ENCODE measurements around the gene MTOR. TPM values are rescaled to one million over a fixed set of nuclear protein-coding genes. Genes with fewer than 3 reads are reported as not detected.

Gene MTOR
- total RNA-seq, 1 donor from 2014 or later = 33.2 TPM

- ATAC-seq (no peak), DNase-seq (ENCODE audit: low spot score) (no peak)
Observed at GRCh38 chr1:11280719-11281376, 18.5 kb upstream of the MTOR start.

DNA sequence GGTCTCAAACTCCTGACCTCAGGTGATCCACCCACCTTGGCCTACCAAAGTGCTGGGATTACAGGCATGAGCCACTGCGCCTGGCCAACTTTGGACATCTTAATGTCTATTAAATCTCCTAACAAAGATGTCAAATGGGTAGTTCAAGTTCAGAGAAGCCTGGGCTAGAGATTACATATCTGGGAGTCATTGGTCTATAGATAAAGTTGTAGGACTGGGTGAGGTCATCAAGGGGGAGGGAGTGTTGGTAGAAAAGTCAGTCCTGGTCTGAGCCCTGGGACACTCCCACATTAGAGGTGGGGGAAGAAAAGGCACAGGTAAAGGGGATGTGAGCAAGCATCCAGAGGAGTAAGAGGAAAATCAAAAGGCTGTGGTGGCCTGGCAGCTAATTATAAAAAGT lies 17.3 kb upstream of the MTOR start:
- ATAC-seq (no peak), DNase-seq (ENCODE audit: low spot score) (no peak)

GRCh38 chr1:11279152-11279551 lies 16.8 kb upstream of the MTOR start:
- ATAC-seq (no peak), DNase-seq (ENCODE audit: low spot score) (no peak)

DNA sequence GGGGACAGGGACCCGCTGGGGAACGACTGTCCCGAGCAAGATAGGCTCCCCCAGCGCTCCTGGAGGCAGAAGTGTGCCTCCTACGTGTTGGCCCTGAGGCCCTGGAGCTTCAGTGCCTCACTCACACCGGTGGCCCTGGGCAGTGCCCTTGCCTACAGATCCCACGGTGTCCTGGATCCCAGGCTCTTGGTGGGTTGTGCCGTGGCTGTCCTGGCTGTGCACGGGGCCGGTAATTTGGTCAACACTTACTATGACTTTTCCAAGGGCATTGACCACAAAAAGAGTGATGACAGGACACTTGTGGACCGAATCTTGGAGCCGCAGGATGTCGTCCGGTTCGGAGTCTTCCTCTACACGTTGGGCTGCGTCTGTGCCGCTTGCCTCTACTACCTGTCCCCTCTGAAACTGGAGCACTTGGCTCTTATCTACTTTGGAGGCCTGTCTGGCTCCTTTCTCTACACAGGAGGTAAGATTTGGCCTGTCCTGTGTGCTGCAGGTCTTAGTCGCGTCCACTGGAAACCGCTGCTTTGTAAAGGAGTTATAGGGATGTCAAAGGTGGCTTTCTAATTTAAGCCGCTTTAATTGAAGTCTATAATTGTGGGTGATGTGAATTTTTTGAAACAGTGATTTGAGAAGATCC lies 11.4 kb upstream of the MTOR start:
- ATAC-seq = peak; percentile 41

GRCh38 chr1:11272832-11273594 lies 10.7 kb upstream of the MTOR start, which contains the start of gene UBIAD1:
Gene UBIAD1, plus strand, starts transcription at chr1:11273198. Its CDS starts 334 bp downstream, at chr1:11273532.
- peak; percentile 84 for DNase-seq (ENCODE audit: low spot score)
- peak; percentile 90 for ATAC-seq

More for the DNA sequence above, 11.4 kb upstream of the MTOR start:
- DNase-seq (ENCODE audit: low spot score) = no peak

DNA sequence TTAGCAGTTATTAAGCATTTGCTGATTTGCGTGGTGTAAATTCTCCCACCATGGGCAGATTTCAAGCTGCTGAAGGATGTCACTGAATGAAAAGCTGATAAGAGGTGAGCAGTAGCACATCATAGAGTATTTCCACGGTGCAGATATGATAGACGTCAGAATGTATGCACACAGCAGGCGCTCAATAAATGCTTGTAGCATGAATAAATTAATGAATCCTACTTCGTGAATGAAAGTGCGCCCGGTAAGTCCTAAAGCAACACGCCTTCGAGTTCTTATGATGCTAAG lies 10.1 kb upstream of the MTOR start:
- no peak for ATAC-seq

DNA sequence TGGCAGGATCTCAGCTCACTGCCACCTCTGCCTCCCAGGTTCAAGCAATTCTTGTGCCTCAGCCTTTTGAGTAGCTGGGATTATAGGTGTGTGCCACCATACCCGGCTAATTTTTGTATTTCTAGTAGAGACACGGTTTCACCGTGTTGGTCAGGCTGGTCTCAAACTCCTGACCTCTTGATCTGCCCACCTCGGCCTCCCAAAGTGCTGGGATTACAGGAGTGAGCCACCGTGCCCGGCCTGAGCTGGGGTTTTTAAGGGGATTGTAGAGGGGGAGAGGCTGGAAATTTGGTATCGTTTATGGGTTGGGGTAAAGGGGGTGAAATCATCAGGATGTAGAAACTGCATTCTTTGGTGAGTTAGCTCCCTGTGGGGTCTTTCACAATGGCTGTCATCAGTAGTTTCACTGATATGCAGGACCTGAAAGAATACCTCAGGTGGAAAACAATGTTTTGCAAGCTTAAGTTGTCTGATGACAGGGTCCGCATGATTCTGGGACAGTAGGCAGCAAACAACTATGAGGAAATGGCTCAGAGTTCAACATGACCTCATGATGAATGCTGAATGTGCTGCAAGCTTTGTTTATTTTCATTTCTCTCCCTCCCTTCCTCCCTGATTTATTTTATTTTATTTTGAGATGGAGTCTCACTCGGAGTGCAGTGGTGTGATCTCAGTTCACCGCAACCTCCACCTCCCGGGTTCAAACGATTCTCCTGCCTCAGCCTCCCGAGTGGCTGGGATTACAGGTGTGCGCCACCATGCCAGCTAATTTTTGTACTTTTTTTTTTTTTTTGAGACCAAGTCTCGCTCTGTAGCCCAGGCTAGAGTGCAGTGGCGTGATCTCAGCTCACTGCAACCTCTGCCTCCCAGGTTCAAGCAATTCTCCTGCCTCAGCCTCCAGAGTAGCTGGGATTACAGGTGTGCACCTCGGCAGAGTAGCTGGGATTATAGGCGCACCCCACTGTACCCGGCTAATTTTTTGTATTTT lies 5.3 kb upstream of the MTOR start:
- ATAC-seq (peak; percentile 80), DNase-seq (ENCODE audit: low spot score) (peak; percentile 64)

More for the DNA sequence above, 10.1 kb upstream of the MTOR start:
- no peak for DNase-seq (ENCODE audit: low spot score)

- ATAC-seq (no peak), DNase-seq (ENCODE audit: low spot score) (no peak)
Observed at GRCh38 chr1:11266268-11267074, 4.1 kb upstream of the MTOR start.

GRCh38 chr1:11256299-11256698 lies 6.1 kb downstream of the MTOR start:
- ATAC-seq = no peak
- DNase-seq (ENCODE audit: low spot score) = no peak

DNA sequence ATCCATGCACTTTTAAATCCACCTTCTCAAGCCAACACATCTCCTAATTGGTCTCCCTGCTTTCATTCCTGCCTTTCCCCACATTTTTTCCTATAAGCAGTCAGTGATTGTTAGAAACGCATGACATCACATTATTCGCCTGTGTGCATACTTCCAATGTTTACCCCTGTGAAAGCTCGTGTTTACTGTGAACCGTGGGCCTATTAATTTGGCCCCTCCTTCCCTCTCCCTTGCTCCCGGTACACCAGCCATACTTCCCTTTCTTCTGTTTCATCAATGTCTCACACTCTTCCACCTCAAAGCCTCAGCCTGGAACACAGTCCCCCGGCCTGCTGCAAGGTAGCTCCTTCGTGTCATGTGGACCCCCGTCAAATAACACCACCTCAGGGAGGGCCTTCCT lies 9.1 kb downstream of the MTOR start:
- ATAC-seq (no peak), DNase-seq (ENCODE audit: low spot score) (no peak)

DNA sequence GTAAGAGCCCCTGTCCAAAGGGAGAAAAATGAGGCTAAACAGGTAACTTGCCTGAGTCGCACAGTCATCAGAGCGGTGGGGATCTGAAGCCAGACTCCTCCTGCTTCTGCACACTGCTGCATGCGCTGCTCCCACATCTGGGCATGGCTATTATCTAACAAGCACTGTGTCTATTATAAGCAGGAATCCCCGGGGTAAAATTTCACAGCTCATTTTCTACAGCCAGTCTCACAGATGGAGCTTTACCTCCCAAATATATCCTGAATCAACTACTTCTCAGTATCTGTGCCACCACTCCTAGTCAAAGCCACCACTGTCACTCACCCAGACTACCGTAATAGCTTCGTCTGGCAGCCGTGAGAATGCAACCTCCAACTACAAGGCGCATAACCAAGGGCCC lies 9.8 kb downstream of the MTOR start:
- no peak for DNase-seq (ENCODE audit: low spot score)
- ATAC-seq = no peak

- peak; percentile 59 for ATAC-seq
- DNase-seq (ENCODE audit: low spot score) = no peak
Observed at GRCh38 chr1:11248169-11248568, 14.2 kb downstream of the MTOR start.

- DNase-seq (ENCODE audit: low spot score) = peak; percentile 4
Observed at GRCh38 chr1:11245904-11246719, 16.2 kb downstream of the MTOR start.

DNA sequence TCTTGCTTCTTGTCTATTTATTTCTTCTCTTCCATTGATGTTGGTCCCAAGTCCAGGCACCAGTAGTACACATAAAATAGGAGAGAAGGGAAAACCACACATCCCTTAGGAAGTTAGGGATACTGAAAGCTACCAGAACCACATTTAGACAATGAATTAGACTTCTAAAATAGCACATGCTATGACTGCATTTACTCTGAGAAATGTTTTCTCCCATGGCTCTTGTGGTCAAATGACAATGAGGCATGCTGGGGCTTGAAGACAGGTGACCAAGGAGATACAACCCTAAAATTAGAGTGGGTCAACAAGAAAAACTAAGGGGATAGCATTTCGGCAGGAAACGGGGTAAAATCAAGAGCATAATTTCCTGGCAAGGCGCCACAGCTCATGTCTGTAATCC lies 17.1 kb downstream of the MTOR start:
- DNase-seq (ENCODE audit: low spot score) (no peak), ATAC-seq (no peak)

More at GRCh38 chr1:11245904-11246719, 16.2 kb downstream of the MTOR start:
- peak; percentile 57 for ATAC-seq

GRCh38 chr1:11238311-11238710 lies 24.0 kb downstream of the MTOR start:
- DNase-seq (ENCODE audit: low spot score) = no peak
- ATAC-seq = no peak

DNA sequence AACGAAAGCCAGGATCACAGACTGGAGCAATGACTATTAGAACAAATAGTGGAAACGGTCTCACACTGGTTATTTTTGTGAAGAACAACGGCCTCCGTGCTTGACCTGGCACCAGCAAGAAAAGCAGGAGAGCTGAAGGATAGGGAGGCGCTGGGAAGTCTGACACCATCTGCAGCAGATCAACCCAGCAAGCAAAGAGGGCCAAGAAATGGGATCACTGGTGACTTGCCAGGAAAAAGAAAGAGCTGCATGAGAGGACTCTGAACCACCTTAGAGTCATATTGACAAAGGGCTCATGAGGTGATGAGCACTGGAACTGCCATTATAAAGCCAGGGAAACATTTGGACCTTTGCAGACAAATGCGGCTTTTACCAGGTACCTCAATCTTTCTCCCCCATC lies 25.0 kb downstream of the MTOR start:
- no peak for DNase-seq (ENCODE audit: low spot score)
- ATAC-seq = no peak

GRCh38 chr1:11233208-11233607 lies 29.1 kb downstream of the MTOR start:
- DNase-seq (ENCODE audit: low spot score) (no peak), ATAC-seq (peak; percentile 65)

GRCh38 chr1:11229203-11229602 lies 33.1 kb downstream of the MTOR start:
- no peak for ATAC-seq
- no peak for DNase-seq (ENCODE audit: low spot score)
